DND-41 (cell line): Measurements from ENCODE around the gene RALGPS1.

ENCODE experiments used
- ATAC-seq: fragments of 200-7000 bp; cut with Tn5 transposase; 3 replicates; pipeline ENCODE4 v1.9.1; 2021; ENCODE audit warnings: low read depth; ENCODE audit not compliant: insufficient read depth
- DNase-seq: peaks from one replicate; pipeline ENCODE4 v3.0.0-alpha.2; 2020
- H2AFZ ChIP-seq: 2 replicates; pipeline ENCODE4 v1.6.0; 2012; ENCODE audit warnings: low read depth, low read length
- H3K27ac ChIP-seq: 2 replicates; pipeline ENCODE4 v1.5.1; 2012; ENCODE audit warnings: low read length, inconsistent platforms
- H3K27me3 ChIP-seq: fragments of 200-600 bp; sonication (generic); 2 replicates; pipeline ENCODE4 v1.6.0; 2012; ENCODE audit warnings: low read length, mild to moderate bottlenecking, inconsistent platforms; ENCODE audit not compliant: insufficient read depth, poor library complexity
- H3K36me3 ChIP-seq: 2 replicates; pipeline ENCODE4 v1.5.1; 2012; ENCODE audit warnings: low read length, inconsistent platforms; ENCODE audit not compliant: insufficient read depth
- H3K4me1 ChIP-seq: 2 replicates; pipeline ENCODE4 v1.5.1; 2012; ENCODE audit warnings: mild to moderate bottlenecking, low read length; ENCODE audit not compliant: insufficient read depth
- H3K4me2 ChIP-seq: 2 replicates; pipeline ENCODE4 v1.6.0; 2012; ENCODE audit warnings: mild to moderate bottlenecking, moderate library complexity, low read length, inconsistent platforms; ENCODE audit not compliant: insufficient read depth
- H3K4me3 ChIP-seq, 2 experiments: fragments of 200-600 bp in 1 of 2; shearing (Covaris generic) in 1 of 2; 2 replicates each; pipeline ENCODE4 v1.5.1; 2012 to 2016; ENCODE audit warnings: inconsistent platforms in 2 of 2, low read length in 2 of 2, mild to moderate bottlenecking in 2 of 2, low read depth in 1 of 2, moderate library complexity in 1 of 2
- H3K79me2 ChIP-seq: 2 replicates; pipeline ENCODE4 v1.6.0; 2012; ENCODE audit warnings: low read length, inconsistent platforms; ENCODE audit not compliant: insufficient read depth
- H3K9ac ChIP-seq: 2 replicates; pipeline ENCODE4 v1.6.0; 2012; ENCODE audit warnings: low read depth, mild to moderate bottlenecking, inconsistent platforms, low read length, moderate library complexity
- H3K9me3 ChIP-seq: 2 replicates; pipeline ENCODE4 v1.5.1; 2012; ENCODE audit warnings: low read length, moderate library complexity, mild to moderate bottlenecking, inconsistent platforms; ENCODE audit not compliant: insufficient read depth, severe bottlenecking
- H4K20me1 ChIP-seq: 2 replicates; pipeline ENCODE4 v1.6.0; 2012; ENCODE audit warnings: low read length; ENCODE audit not compliant: insufficient read depth
- CTCF ChIP-seq: IDR thresholded peaks from 2 replicates; pipeline ENCODE4 v1.5.1; 2012; ENCODE audit warnings: borderline replicate concordance, low read length, moderate library complexity, mild to moderate bottlenecking; ENCODE audit not compliant: poor library complexity, severe bottlenecking; ENCODE audit errors: extremely low read depth
- EZH2 ChIP-seq: IDR thresholded peaks from 3 replicates; pipeline ENCODE4 v1.6.1; 2012; ENCODE audit warnings: borderline replicate concordance, low read depth, mild to moderate bottlenecking, moderate library complexity, low read length, inconsistent platforms; ENCODE audit not compliant: severe bottlenecking

Gene RALGPS1

GRCh38 chr9:126952205-126952977 lies 37.8 kb downstream of the RALGPS1 start:
- no peak for DNase-seq
- no peak overlapping the region for H3K4me2 ChIP-seq
- no peaks in the 10 kb centered on the region for H3K4me1 ChIP-seq
- no peak overlapping the region for H3K27ac ChIP-seq
- H4K20me1 ChIP-seq = peaks cover 20% of the 10 kb centered on the region
- no peak overlapping the region for H3K4me3 ChIP-seq
- TF ChIP-seq CTCF (no peak), EZH2 (no peak)
- H3K36me3 ChIP-seq = no peaks in the 10 kb centered on the region
- no peaks in the 10 kb centered on the region for H3K79me2 ChIP-seq
- no peak for ATAC-seq
- H3K9me3 ChIP-seq = no peaks in the 10 kb centered on the region
- no peak overlapping the region for H2AFZ ChIP-seq
- no peak overlapping the region for H3K9ac ChIP-seq
- H3K27me3 ChIP-seq = peaks cover 37% of the 10 kb centered on the region

- Histone ChIP-seq H3K9me3 (no peaks in the 10 kb centered on the region), H3K27ac (no peak overlapping the region), H3K4me3 (no peak overlapping the region), H3K27me3 (peaks cover 38% of the 10 kb centered on the region), H3K36me3 (no peaks in the 10 kb centered on the region), H2AFZ (no peak overlapping the region), H3K79me2 (no peaks in the 10 kb centered on the region), H3K9ac (no peak overlapping the region), H3K4me2 (no peak overlapping the region), H3K4me1 (no peaks in the 10 kb centered on the region), H4K20me1 (peaks cover 24% of the 10 kb centered on the region)
- ATAC-seq (no peak), DNase-seq (no peak)
- TF ChIP-seq CTCF = no peak
These were observed 38.6 kb downstream of the RALGPS1 start for GRCh38 chr9:126953041-126953809.

- ATAC-seq (no peak), DNase-seq (no peak)
- Histone ChIP-seq H4K20me1 (peaks cover 29% of the 10 kb centered on the region), H2AFZ (no peak overlapping the region), H3K9ac (no peak overlapping the region), H3K4me1 (no peaks in the 10 kb centered on the region), H3K27me3 (peaks cover 48% of the 10 kb centered on the region), H3K36me3 (no peaks in the 10 kb centered on the region), H3K4me3 (no peak overlapping the region), H3K4me2 (no peak overlapping the region), H3K9me3 (no peaks in the 10 kb centered on the region), H3K27ac (no peak overlapping the region), H3K79me2 (no peaks in the 10 kb centered on the region)
- TF ChIP-seq EZH2 (no peak), CTCF (no peak)
These were observed 41.2 kb downstream of the RALGPS1 start for GRCh38 chr9:126955811-126956210.
